HEK293 (cell line): ENCODE results near the gene CDR2L.

Source experiments
- GLI4 ChIP-seq: fragments of 450-650 bp; formaldehyde crosslinking; IDR thresholded peaks from 2 replicates; pipeline ENCODE4 v1.5.1; 2016; ENCODE audit warnings: missing biosample characterization, missing genetic modification characterization
- KLF17 ChIP-seq: fragments of 450-650 bp; formaldehyde crosslinking; IDR thresholded peaks from 2 replicates; pipeline ENCODE4 v1.5.1; 2016; ENCODE audit warnings: missing biosample characterization, missing genetic modification characterization
- MZF1 ChIP-seq: fragments of 450-650 bp; formaldehyde crosslinking; IDR thresholded peaks from 2 replicates; pipeline ENCODE4 v1.5.1; 2017; ENCODE audit warnings: missing biosample characterization, missing genetic modification characterization, borderline replicate concordance
- OSR2 ChIP-seq: fragments of 450-650 bp; formaldehyde crosslinking; IDR thresholded peaks from 2 replicates; pipeline ENCODE4 v1.5.1; 2016; ENCODE audit warnings: missing biosample characterization, missing genetic modification characterization
- RBAK ChIP-seq: fragments of 450-650 bp; formaldehyde crosslinking; IDR thresholded peaks from 2 replicates; pipeline ENCODE4 v1.5.1; 2016; ENCODE audit warnings: missing biosample characterization, missing genetic modification characterization
- WT1 ChIP-seq: fragments of 450-650 bp; formaldehyde crosslinking; IDR thresholded peaks from 2 replicates; pipeline ENCODE4 v1.5.1; 2016; ENCODE audit warnings: missing biosample characterization, missing genetic modification characterization
- ZBTB1 ChIP-seq: fragments of 450-650 bp; formaldehyde crosslinking; IDR thresholded peaks from 2 replicates; pipeline ENCODE4 v1.5.1; 2016; ENCODE audit warnings: missing biosample characterization, missing genetic modification characterization
- ZEB2 ChIP-seq: fragments of 450-650 bp; formaldehyde crosslinking; IDR thresholded peaks from 2 replicates; pipeline ENCODE4 v1.5.1; 2016; ENCODE audit warnings: missing biosample characterization, missing genetic modification characterization
- ZFP69B ChIP-seq: fragments of 450-650 bp; formaldehyde crosslinking; IDR thresholded peaks from 2 replicates; pipeline ENCODE4 v1.5.1; 2016; ENCODE audit warnings: missing biosample characterization, missing genetic modification characterization
- ZNF132 ChIP-seq: fragments of 450-650 bp; formaldehyde crosslinking; IDR thresholded peaks from 2 replicates; pipeline ENCODE4 v1.5.1; 2017; ENCODE audit warnings: missing biosample characterization, missing genetic modification characterization, borderline replicate concordance
- ZNF2 ChIP-seq: fragments of 450-650 bp; formaldehyde crosslinking; IDR thresholded peaks from 2 replicates; pipeline ENCODE4 v1.5.1; 2016; ENCODE audit warnings: missing biosample characterization, missing genetic modification characterization
- ZNF223 ChIP-seq: fragments of 450-650 bp; formaldehyde crosslinking; IDR thresholded peaks from 2 replicates; pipeline ENCODE4 v1.5.1; 2016; ENCODE audit warnings: missing biosample characterization, missing genetic modification characterization
- ZNF518A ChIP-seq: fragments of 450-650 bp; formaldehyde crosslinking; conservative IDR thresholded peaks from 2 replicates; pipeline ENCODE4 v1.5.1; 2016; ENCODE audit warnings: low read depth, missing biosample characterization, missing genetic modification characterization
- ZNF529 ChIP-seq: fragments of 450-650 bp; formaldehyde crosslinking; IDR thresholded peaks from 2 replicates; pipeline ENCODE4 v1.5.1; 2017; ENCODE audit warnings: missing genetic modification characterization, missing biosample characterization; ENCODE audit not compliant: insufficient replicate concordance
- ZNF596 ChIP-seq: fragments of 450-650 bp; IDR thresholded peaks from 2 replicates; pipeline ENCODE4 v1.5.0; 2018; ENCODE audit warnings: missing biosample characterization, mild to moderate bottlenecking, missing genetic modification characterization, moderate library complexity
- ZNF621 ChIP-seq: fragments of 450-650 bp; formaldehyde crosslinking; IDR thresholded peaks from 2 replicates; pipeline ENCODE4 v1.5.1; 2017; ENCODE audit warnings: missing biosample characterization, missing genetic modification characterization
- ZNF654 ChIP-seq: fragments of 450-650 bp; formaldehyde crosslinking; IDR thresholded peaks from 2 replicates; pipeline ENCODE4 v1.5.1; 2016; ENCODE audit warnings: low read depth, missing biosample characterization, missing genetic modification characterization
- ZNF658 ChIP-seq: fragments of 450-650 bp; formaldehyde crosslinking; IDR thresholded peaks from 2 replicates; pipeline ENCODE4; 2016; ENCODE audit warnings: missing biosample characterization, missing genetic modification characterization
- ZNF677 ChIP-seq: fragments of 450-650 bp; IDR thresholded peaks from 2 replicates; pipeline ENCODE4 v1.5.0; 2018; ENCODE audit warnings: missing biosample characterization, mild to moderate bottlenecking, missing genetic modification characterization, moderate library complexity
- ZNF692 ChIP-seq: fragments of 450-650 bp; formaldehyde crosslinking; IDR thresholded peaks from 2 replicates; pipeline ENCODE4 v1.5.1; 2016; ENCODE audit warnings: missing biosample characterization, missing genetic modification characterization
- ZNF776 ChIP-seq: fragments of 450-650 bp; formaldehyde crosslinking; IDR thresholded peaks from 2 replicates; pipeline ENCODE4 v1.5.0; 2017; ENCODE audit warnings: missing biosample characterization, missing genetic modification characterization, borderline replicate concordance
- ZNF791 ChIP-seq: fragments of 450-650 bp; formaldehyde crosslinking; IDR thresholded peaks from 2 replicates; pipeline ENCODE4 v1.5.1; 2016; ENCODE audit warnings: missing biosample characterization, missing genetic modification characterization
- ZNF837 ChIP-seq: fragments of 450-650 bp; formaldehyde crosslinking; IDR thresholded peaks from 2 replicates; pipeline ENCODE4 v1.5.1; 2016; ENCODE audit warnings: missing biosample characterization, missing genetic modification characterization
- TF ChIP-seq, protein P1 (sequence below): fragments of 450-650 bp; formaldehyde crosslinking; IDR thresholded peaks from 2 replicates; pipeline ENCODE4 v1.5.1; 2016; ENCODE audit warnings: missing biosample characterization, missing genetic modification characterization
- TF ChIP-seq, protein P2 (sequence below): fragments of 450-650 bp; formaldehyde crosslinking; IDR thresholded peaks from 2 replicates; pipeline ENCODE4 v1.5.0; 2017; ENCODE audit warnings: missing biosample characterization, missing genetic modification characterization, borderline replicate concordance
- TF ChIP-seq, protein P3 (sequence below): fragments of 450-650 bp; formaldehyde crosslinking; IDR thresholded peaks from 2 replicates; pipeline ENCODE4 v1.5.1; 2016; ENCODE audit warnings: missing biosample characterization, missing genetic modification characterization

CDR2L gene

GRCh38 chr17:74987909-74988711 is 678 bp downstream of the CDR2L start (continued):
- TF ChIP-seq, protein P1, sequence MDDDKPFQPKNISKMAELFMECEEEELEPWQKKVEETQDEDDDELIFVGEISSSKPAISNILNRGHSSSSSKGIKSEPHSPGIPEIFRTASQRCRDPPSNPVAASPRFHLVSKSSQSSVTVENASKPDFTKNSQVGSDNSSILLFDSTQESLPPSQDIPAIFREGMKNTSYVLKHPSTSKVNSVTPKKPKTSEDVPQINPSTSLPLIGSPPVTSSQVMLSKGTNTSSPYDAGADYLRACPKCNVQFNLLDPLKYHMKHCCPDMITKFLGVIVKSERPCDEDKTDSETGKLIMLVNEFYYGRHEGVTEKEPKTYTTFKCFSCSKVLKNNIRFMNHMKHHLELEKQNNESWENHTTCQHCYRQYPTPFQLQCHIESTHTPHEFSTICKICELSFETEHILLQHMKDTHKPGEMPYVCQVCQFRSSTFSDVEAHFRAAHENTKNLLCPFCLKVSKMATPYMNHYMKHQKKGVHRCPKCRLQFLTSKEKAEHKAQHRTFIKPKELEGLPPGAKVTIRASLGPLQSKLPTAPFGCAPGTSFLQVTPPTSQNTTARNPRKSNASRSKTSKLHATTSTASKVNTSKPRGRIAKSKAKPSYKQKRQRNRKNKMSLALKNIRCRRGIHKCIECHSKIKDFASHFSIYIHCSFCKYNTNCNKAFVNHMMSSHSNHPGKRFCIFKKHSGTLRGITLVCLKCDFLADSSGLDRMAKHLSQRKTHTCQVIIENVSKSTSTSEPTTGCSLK (tag by site-specific recombination): no peak
- TF ChIP-seq GLI4 (no peak), KLF17 (tag by site-specific recombination) (peak; percentile 16; the same call in 1 of the 2 replicates), ZNF692 (tag by site-specific recombination) (no peak), MZF1 (tag by site-specific recombination) (no peak), ZNF2 (tag by site-specific recombination) (0 out of 2 replicates have a peak, but pooled peaks have one; percentile 16), ZNF518A (tag by site-specific recombination) (no peak), ZNF654 (tag by site-specific recombination) (no peak), ZNF132 (tag by site-specific recombination) (no peak), ZNF223 (tag by site-specific recombination) (no peak), ZFP69B (tag by site-specific recombination) (no peak), ZNF776 (tag by site-specific recombination) (no peak), ZNF529 (tag by site-specific recombination) (no peak), ZNF837 (tag by site-specific recombination) (no peak), RBAK (tag by site-specific recombination) (no peak), OSR2 (tag by site-specific recombination) (no peak), ZBTB1 (tag by site-specific recombination) (no peak), ZNF677 (no peak; the same call in 1 of the 2 replicates), ZNF658 (tag by site-specific recombination) (no peak), ZNF791 (tag by site-specific recombination) (no peak), ZNF621 (tag by site-specific recombination) (no peak), ZEB2 (tag by site-specific recombination) (peak; percentile 79), ZNF596 (tag by site-specific recombination) (no peak), WT1 (0 out of 2 replicates have a peak, but pooled peaks have one; percentile 32)
- TF ChIP-seq, protein P2, sequence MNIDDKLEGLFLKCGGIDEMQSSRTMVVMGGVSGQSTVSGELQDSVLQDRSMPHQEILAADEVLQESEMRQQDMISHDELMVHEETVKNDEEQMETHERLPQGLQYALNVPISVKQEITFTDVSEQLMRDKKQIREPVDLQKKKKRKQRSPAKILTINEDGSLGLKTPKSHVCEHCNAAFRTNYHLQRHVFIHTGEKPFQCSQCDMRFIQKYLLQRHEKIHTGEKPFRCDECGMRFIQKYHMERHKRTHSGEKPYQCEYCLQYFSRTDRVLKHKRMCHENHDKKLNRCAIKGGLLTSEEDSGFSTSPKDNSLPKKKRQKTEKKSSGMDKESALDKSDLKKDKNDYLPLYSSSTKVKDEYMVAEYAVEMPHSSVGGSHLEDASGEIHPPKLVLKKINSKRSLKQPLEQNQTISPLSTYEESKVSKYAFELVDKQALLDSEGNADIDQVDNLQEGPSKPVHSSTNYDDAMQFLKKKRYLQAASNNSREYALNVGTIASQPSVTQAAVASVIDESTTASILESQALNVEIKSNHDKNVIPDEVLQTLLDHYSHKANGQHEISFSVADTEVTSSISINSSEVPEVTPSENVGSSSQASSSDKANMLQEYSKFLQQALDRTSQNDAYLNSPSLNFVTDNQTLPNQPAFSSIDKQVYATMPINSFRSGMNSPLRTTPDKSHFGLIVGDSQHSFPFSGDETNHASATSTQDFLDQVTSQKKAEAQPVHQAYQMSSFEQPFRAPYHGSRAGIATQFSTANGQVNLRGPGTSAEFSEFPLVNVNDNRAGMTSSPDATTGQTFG (tag by site-specific recombination): no peak
- TF ChIP-seq, protein P3, sequence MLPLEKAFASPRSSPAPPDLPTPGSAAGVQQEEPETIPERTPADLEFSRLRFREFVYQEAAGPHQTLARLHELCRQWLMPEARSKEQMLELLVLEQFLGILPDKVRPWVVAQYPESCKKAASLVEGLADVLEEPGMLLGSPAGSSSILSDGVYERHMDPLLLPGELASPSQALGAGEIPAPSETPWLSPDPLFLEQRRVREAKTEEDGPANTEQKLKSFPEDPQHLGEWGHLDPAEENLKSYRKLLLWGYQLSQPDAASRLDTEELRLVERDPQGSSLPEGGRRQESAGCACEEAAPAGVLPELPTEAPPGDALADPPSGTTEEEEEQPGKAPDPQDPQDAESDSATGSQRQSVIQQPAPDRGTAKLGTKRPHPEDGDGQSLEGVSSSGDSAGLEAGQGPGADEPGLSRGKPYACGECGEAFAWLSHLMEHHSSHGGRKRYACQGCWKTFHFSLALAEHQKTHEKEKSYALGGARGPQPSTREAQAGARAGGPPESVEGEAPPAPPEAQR (tag by site-specific recombination): no peak
